ENCODE results near the gene AFDN. TPM values are rescaled to one million over a fixed set of nuclear protein-coding genes. Genes with fewer than 3 reads are reported as not detected.

AFDN gene
- polyA plus RNA-seq, 1 of the 3 experiments (the other 2 are of a cell fraction) = 25.1 TPM

DNA sequence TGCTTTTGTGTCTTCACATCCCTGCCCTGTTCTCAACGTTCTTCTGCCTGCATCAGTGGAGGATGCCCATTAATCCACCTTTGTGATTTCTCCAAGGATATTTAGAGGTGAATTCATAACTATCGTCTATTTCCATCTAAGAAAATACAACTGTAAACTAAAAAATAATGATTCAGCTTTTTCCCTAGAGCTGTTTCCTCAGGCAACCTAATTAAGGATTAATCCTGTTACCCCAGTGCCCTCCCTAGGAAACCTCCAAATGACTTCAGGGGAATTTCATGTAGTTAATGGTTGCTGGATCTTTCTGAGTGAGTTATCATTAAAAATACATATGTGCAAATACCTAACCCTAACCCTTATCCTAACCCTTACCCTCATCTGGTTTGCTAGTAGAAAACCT lies 14.6 kb upstream of the AFDN start (continued):
- TF ChIP-seq, protein P1, sequence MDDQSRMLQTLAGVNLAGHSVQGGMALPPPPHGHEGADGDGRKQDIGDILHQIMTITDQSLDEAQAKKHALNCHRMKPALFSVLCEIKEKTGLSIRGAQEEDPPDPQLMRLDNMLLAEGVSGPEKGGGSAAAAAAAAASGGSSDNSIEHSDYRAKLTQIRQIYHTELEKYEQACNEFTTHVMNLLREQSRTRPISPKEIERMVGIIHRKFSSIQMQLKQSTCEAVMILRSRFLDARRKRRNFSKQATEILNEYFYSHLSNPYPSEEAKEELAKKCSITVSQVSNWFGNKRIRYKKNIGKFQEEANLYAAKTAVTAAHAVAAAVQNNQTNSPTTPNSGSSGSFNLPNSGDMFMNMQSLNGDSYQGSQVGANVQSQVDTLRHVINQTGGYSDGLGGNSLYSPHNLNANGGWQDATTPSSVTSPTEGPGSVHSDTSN (IDR thresholded peaks at IDR 0.05) = no peak
- TF ChIP-seq JUND (IDR thresholded peaks at IDR 0.05) = no peak
- TF ChIP-seq NRF1 (IDR thresholded peaks at IDR 0.05; ENCODE audit: low read depth, low read length) = no peak
- TF ChIP-seq, protein P2, sequence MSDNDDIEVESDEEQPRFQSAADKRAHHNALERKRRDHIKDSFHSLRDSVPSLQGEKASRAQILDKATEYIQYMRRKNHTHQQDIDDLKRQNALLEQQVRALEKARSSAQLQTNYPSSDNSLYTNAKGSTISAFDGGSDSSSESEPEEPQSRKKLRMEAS (IDR thresholded peaks at IDR 0.05; ENCODE audit: low read depth) = no peak
- TF ChIP-seq POLR2AphosphoS5 (IDR thresholded peaks at IDR 0.05; ENCODE audit: low read depth, low read length) = no peak
- TF ChIP-seq, protein P3, sequence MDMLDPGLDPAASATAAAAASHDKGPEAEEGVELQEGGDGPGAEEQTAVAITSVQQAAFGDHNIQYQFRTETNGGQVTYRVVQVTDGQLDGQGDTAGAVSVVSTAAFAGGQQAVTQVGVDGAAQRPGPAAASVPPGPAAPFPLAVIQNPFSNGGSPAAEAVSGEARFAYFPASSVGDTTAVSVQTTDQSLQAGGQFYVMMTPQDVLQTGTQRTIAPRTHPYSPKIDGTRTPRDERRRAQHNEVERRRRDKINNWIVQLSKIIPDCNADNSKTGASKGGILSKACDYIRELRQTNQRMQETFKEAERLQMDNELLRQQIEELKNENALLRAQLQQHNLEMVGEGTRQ (IDR thresholded peaks at IDR 0.05; ENCODE audit: borderline replicate concordance, low read depth, low read length) = no peak

DNA sequence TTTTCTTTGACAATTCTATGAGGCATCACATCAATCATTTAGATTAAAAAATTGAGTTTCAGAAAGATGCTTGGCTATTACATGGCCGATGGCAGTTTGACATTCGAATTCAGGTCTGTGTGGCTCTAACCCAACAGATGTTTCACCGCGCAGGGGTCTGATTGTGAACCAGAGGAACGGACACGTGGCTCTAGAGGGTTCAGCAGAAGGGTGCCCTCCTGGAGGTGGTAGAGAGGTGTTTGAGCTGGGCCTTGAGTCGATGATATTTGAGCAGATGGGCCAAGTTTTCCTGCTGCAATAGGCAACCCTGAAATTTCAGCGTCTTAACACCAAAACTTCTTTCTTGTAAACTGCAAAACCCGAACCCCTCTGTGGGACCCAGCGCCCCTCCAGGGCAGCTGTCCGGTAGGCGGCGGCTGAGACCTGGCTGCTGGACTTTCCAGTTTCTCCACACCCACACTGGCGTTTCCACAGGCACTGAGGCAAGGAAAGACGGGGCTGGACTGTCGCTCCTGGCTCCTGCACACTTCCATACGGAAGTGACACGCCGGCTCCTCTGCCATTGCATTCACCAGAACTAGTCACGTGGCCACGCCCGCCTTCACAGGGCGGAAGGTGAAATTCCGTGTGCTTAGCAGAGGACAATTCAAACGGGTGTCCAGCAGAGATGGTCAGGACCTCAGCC lies 11.3 kb upstream of the AFDN start:
- Histone ChIP-seq H3K4me1 (ENCODE audit: control insufficient read depth in 1 of 2, insufficient read depth in 2 of 2, low read depth in 1 of 2, low read length in 1 of 2) (peaks cover 0 to 5% of the 10 kb centered on the region in 2 experiments; a peak in 1 of 4 replicates), H3K36me3 (replicated peaks in 1 of 2; ENCODE audit: control insufficient read depth in 1 of 2, insufficient read depth in 2 of 2, low read length in 1 of 2) (no peaks in the 10 kb centered on the region), H3K27me3 (ENCODE audit: insufficient read depth) (no peaks in the 10 kb centered on the region), H3K9me2 (no peaks in the 10 kb centered on the region), H3K9ac (no peak overlapping the region), H3K4me2 (no peak overlapping the region), H4K20me1 (ENCODE audit: insufficient read depth) (no peaks in the 10 kb centered on the region), H3K4me3 (ENCODE audit: low read depth in 2 of 2, low read length in 1 of 2) (no peak overlapping the region), H3K9me3 (no peaks in the 10 kb centered on the region), H2AFZ (ENCODE audit: low read depth) (no peak overlapping the region), H3K27ac (ENCODE audit: low read depth in 2 of 2, low read length in 1 of 2) (no peak overlapping the region), H3K79me2 (ENCODE audit: insufficient read depth) (no peaks in the 10 kb centered on the region), H3F3A (replicated peaks; ENCODE audit: insufficient read depth) (no peaks in the 10 kb centered on the region)
- CTCF ChIA-PET = interaction anchor here (1.3 to 2.0 kb wide), 2 partner anchors 9 to 19 kb away, joined by 3 to 6 read pairs; no protein-coding TSS in a partner anchor
- TF ChIP-seq CHD2 (IDR thresholded peaks at IDR 0.05; ENCODE audit: low read length, partially characterized antibody) (no peak), ELF1 (IDR thresholded peaks at IDR 0.05) (no peak), RCOR1 (IDR thresholded peaks at IDR 0.05; ENCODE audit: low read length) (no peak), JUND (IDR thresholded peaks at IDR 0.05) (no peak), EP300 (IDR thresholded peaks at IDR 0.05; ENCODE audit: borderline replicate concordance in 1 of 2, low read depth in 1 of 2, low read length in 1 of 2) (no peak), GABPA (IDR thresholded peaks at IDR 0.05; ENCODE audit: low read depth) (no peak)
- TF ChIP-seq, protein P1 (IDR thresholded peaks at IDR 0.05) = no peak
- TF ChIP-seq, protein P4, sequence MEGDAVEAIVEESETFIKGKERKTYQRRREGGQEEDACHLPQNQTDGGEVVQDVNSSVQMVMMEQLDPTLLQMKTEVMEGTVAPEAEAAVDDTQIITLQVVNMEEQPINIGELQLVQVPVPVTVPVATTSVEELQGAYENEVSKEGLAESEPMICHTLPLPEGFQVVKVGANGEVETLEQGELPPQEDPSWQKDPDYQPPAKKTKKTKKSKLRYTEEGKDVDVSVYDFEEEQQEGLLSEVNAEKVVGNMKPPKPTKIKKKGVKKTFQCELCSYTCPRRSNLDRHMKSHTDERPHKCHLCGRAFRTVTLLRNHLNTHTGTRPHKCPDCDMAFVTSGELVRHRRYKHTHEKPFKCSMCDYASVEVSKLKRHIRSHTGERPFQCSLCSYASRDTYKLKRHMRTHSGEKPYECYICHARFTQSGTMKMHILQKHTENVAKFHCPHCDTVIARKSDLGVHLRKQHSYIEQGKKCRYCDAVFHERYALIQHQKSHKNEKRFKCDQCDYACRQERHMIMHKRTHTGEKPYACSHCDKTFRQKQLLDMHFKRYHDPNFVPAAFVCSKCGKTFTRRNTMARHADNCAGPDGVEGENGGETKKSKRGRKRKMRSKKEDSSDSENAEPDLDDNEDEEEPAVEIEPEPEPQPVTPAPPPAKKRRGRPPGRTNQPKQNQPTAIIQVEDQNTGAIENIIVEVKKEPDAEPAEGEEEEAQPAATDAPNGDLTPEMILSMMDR (IDR thresholded peaks at IDR 0.05) = no peak
- no peak for DNase-seq
- 77% methylated on average over 24 of the region's 25 CpGs for WGBS (ENCODE audit: low lambda C conversion rate)
- POLR2A ChIA-PET = no interaction called here
